Spleen (tissue), 11 donors: ENCODE data around the gene ZDHHC1. TPM values are rescaled to one million over a fixed set of nuclear protein-coding genes. Genes with fewer than 3 reads are reported as not detected.

Experiments used
- DNase-seq: peaks from one replicate; pipeline ENCODE4 v3.0.0-alpha.2; 2020
- H3K27ac ChIP-seq, 8 donors: fragments of 200-600 bp; sonication (generic) in 7 of 8; 1 replicate in 4 of 8; 2 replicates in 4 of 8; pipeline versions ENCODE4 v1.5.0 to v1.8.0; 2016 to 2021; ENCODE audit warnings: inconsistent platforms in 4 of 8, mild to moderate bottlenecking in 4 of 8, moderate library complexity in 1 of 8
- H3K27me3 ChIP-seq, 7 donors: fragments of 200-600 bp; sonication (generic) in 6 of 7; replicated peaks in 1 of 7; 1 replicate in 4 of 7; 2 replicates in 3 of 7; pipeline versions ENCODE4 v1.5.0 to v1.8.0; 2016 to 2021; ENCODE audit warnings: inconsistent platforms in 3 of 7, mild to moderate bottlenecking in 1 of 7
- H3K36me3 ChIP-seq, 6 donors: fragments of 200-600 bp; sonication (generic) in 5 of 6; 1 replicate in 4 of 6; 2 replicates in 2 of 6; pipeline versions ENCODE4 v1.5.0 to v1.8.0; 2016 to 2021; ENCODE audit warnings: inconsistent platforms in 2 of 6
- H3K4me1 ChIP-seq, 6 donors: fragments of 200-600 bp; sonication (generic) in 5 of 6; 1 replicate in 3 of 6; 2 replicates in 3 of 6; pipeline versions ENCODE4 v1.5.0 to v1.8.0; 2016 to 2021; ENCODE audit warnings: inconsistent platforms in 3 of 6
- H3K4me3 ChIP-seq, 8 donors: fragments of 200-600 bp; sonication (generic) in 7 of 8; 1 replicate in 4 of 8; 2 replicates in 4 of 8; pipeline versions ENCODE4 v1.5.0 to v1.8.0; 2016 to 2021; ENCODE audit warnings: inconsistent platforms in 4 of 8, mild to moderate bottlenecking in 4 of 8, moderate library complexity in 2 of 8
- H3K9me3 ChIP-seq, 8 donors: fragments of 200-600 bp; sonication (generic) in 7 of 8; 1 replicate in 4 of 8; 2 replicates in 4 of 8; pipeline versions ENCODE4 v1.5.0 to v1.8.0; 2016 to 2021; ENCODE audit warnings: inconsistent platforms in 4 of 8
- POLR2A ChIP-seq, 3 donors: fragments of 450-650 bp; IDR thresholded peaks; one replicate each; pipeline ENCODE4 v1.5.1; 2017; ENCODE audit warnings: antibody characterized with exemption in 3 of 3, mild to moderate bottlenecking in 1 of 3
- POLR2AphosphoS5 ChIP-seq, 3 donors: sonication (generic); formaldehyde crosslinking; IDR thresholded peaks; one replicate each; pipeline ENCODE4 v1.5.1; 2017; ENCODE audit warnings: antibody characterized with exemption in 3 of 3
- WGBS, 5 donors: extraction: QIAGEN DNeasy Blood & Tissue Kit in 3 of 5; methylation state at CpG; one replicate each; pipeline versions ENCODE4 v1.1.5 to v1.1.7; 2013 to 2018; 5-methylcytosine and 5-hydroxymethylcytosine counted together
- intact Hi-C: fragments of 100-400 bp; cut with DNase I; formaldehyde crosslinking; loops from one replicate; pipeline ENCODE4 v1.15.0; 2023; ENCODE audit warnings: low total_unique reads
- polyA plus RNA-seq, 3 donors: library from polyadenylated mRNA; stranded (reverse); fragments of 200-250 nt; gene quantifications; one replicate each; pipeline ENCODE4 v1.2.1, GENCODE V29; 2013
- total RNA-seq, 7 donors: library from RNA; depleted of rRNA in 3 of 7; stranded (reverse); fragments of >200 nt in 3 of 7; fragmentation: NEBNext Ultra II Directional in 4 of 7; extraction: Animal tissue kit (Norgen Biotek cat#: 25700) in 4 of 7; gene quantifications; one replicate each; pipeline versions ENCODE4 v1.1.0 to v1.2.1, GENCODE V29; 2016 to 2021
- TF ChIP-seq, protein P1 (sequence below), 11 experiments: fragments of 200-600 bp in 7 of 11; fragments of 450-650 bp in 4 of 11; sonication (generic) in 4 of 11; IDR thresholded peaks in 8 of 11; conservative IDR thresholded peaks in 3 of 11; 1 replicate in 7 of 11; 2 replicates in 4 of 11; pipeline versions ENCODE4 v1.4.0 to v1.8.0; 2016 to 2021; ENCODE audit warnings: antibody characterized with exemption in 11 of 11, inconsistent platforms in 4 of 11, mild to moderate bottlenecking in 1 of 11
- donor health status: healthy with polysubstance abuse.
- donor health status: DM: no; HTN: no; CAD: no; lungs with moderate emphysema.
- donor health status: DM: no; HTN: no; CAD: no.
- donor health status: Bipolar disorder and iron deficiency.
- donor health status: healthy.
- donor health status: DM: no; HTN: no; CAD: no.
- donor health status: DM: yes; HTN: yes; CAD: no.

The ZDHHC1 gene
- total and polyA plus RNA-seq, 10 donors, result 2.1 to 31.2 (median 15.3) TPM

DNA sequence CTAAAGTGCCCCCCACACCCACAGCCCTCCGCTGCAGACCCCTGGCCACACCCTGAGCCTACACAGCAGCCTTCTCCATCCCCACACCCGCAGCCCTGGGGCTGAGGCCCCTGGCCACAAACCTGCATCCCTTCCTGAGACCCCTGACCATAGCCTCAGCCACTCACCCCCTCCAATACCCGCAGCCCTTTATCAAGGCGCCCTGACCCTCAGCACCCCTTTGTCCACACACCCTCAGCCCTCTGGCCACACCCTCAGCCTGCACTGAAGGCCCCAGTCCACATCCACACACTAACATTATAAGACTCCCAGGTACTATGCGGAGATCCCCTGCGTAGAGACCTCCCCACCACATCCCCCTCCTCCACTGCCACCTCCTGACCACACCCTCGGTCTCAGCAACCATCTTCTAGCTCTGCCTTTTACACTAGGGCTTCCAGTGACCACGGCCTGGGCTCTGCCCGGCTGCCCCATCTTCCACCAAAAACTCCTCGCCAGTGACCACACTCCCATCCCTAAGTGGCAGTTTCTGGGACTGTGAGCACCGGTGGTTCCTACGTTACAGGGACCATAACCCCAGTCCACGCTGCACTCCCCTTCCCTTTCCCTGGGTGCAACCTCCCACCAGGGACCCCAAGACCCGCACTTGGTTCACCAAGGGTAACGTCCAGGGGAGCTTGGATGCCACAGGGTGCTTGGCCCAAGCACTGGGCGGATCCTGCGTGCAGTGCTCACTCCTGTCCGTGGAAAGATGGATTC is 23.8 kb downstream of the ZDHHC1 start:
- intact Hi-C loops, result no loop called here
- H3K9me3 ChIP-seq, result no peaks in the 10 kb centered on the region
- 85 to 87% (median 87%) methylated on average over 18 of the region's 18 CpGs for WGBS, 5 donors
- TF ChIP-seq, protein P1, sequence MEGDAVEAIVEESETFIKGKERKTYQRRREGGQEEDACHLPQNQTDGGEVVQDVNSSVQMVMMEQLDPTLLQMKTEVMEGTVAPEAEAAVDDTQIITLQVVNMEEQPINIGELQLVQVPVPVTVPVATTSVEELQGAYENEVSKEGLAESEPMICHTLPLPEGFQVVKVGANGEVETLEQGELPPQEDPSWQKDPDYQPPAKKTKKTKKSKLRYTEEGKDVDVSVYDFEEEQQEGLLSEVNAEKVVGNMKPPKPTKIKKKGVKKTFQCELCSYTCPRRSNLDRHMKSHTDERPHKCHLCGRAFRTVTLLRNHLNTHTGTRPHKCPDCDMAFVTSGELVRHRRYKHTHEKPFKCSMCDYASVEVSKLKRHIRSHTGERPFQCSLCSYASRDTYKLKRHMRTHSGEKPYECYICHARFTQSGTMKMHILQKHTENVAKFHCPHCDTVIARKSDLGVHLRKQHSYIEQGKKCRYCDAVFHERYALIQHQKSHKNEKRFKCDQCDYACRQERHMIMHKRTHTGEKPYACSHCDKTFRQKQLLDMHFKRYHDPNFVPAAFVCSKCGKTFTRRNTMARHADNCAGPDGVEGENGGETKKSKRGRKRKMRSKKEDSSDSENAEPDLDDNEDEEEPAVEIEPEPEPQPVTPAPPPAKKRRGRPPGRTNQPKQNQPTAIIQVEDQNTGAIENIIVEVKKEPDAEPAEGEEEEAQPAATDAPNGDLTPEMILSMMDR (IDR thresholded peaks at IDR 0.05 in 8 of 11, conservative IDR thresholded peaks at IDR 0.05 in 3 of 11), result no peak
- H3K4me3 ChIP-seq, result peak overlapping the region in 7 of 8 donors; percentile 25 to 62 (median 32)
- H3K27me3 ChIP-seq, result peaks cover 0 to 46% (median 19%) of the 10 kb centered on the region in 7 donors
- peak; percentile 51 for DNase-seq
- H3K4me1 ChIP-seq, result peaks cover 31 to 84% (median 56%) of the 10 kb centered on the region in 6 donors
- no peaks in the 10 kb centered on the region for H3K36me3 ChIP-seq
- H3K27ac ChIP-seq, result peak overlapping the region in 2 of 8 donors; percentile 36 to 69

GRCh38 chr16:67391424-67392300 is 24.6 kb downstream of the ZDHHC1 start:
- TF ChIP-seq POLR2AphosphoS5 (IDR thresholded peaks at IDR 0.05), result no peak
- no peak for TF ChIP-seq POLR2A (IDR thresholded peaks at IDR 0.05)
- TF ChIP-seq, protein P1 (IDR thresholded peaks at IDR 0.05 in 8 of 11, conservative IDR thresholded peaks at IDR 0.05 in 3 of 11), result no peak
- no peaks in the 10 kb centered on the region for H3K9me3 ChIP-seq
- DNase-seq, result peak; percentile 64
- H3K27ac ChIP-seq, result peak overlapping the region in 1 of 8 donors; percentile 15
- peak overlapping the region in 2 of 8 donors; percentile 32 to 37 for H3K4me3 ChIP-seq
- no peaks in the 10 kb centered on the region for H3K36me3 ChIP-seq
- H3K27me3 ChIP-seq, result peaks cover 0 to 46% (median 19%) of the 10 kb centered on the region in 7 donors
- H3K4me1 ChIP-seq, result peaks cover 27 to 76% (median 53%) of the 10 kb centered on the region in 6 donors
- intact Hi-C loops, result no loop called here
- WGBS, 5 donors, result 68 to 88% (median 72%) methylated on average over 12 to 15 of the region's 15 CpGs

DNA sequence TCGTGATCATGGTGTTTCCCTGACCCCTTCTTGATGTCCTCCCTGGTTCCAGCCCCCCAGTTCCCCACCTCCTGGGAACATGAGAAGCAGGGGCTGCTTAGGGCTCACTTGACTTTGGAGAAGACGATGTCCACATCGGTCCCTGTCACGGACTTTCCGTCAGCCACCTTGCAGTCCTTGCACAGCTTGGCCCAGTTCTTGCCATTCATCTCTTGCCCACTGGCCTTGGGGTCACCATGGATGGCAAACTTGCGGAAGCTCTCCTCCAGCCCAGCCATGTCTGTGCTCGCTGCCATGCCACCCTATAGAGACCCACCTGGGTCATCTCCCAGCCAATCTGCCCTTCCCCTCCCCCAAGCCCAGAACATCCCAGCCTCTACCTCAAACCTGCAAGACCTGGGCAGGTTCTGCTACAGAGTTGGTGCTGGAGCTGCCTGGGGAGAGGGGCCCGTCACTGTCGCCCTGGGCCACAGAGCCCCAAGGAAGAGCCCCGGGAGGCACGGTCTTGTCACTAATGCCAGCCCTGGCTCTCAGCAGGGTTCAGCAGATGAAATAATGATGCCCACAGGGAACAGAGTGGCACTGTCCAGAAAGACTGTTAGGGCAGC is 25.4 kb downstream of the ZDHHC1 start:
- no peaks in the 10 kb centered on the region for H3K36me3 ChIP-seq
- H3K9me3 ChIP-seq, result no peaks in the 10 kb centered on the region
- H3K4me1 ChIP-seq, result peaks cover 20 to 68% (median 46%) of the 10 kb centered on the region in 6 donors
- peak; percentile 72 for DNase-seq
- peaks cover 0 to 38% (median 19%) of the 10 kb centered on the region in 7 donors for H3K27me3 ChIP-seq
- peak overlapping the region in 1 of 8 donors; percentile 15 for H3K27ac ChIP-seq
- WGBS, 5 donors, result 73 to 90% (median 82%) methylated on average over 6 to 11 of the region's 11 CpGs
- intact Hi-C loops, result no loop called here
- no peak overlapping the region for H3K4me3 ChIP-seq
- TF ChIP-seq POLR2AphosphoS5 (IDR thresholded peaks at IDR 0.05) (no peak), POLR2A (IDR thresholded peaks at IDR 0.05) (no peak)
- TF ChIP-seq, protein P1 (IDR thresholded peaks at IDR 0.05 in 8 of 11, conservative IDR thresholded peaks at IDR 0.05 in 3 of 11), result no peak
